ENCODE measurements around the gene HK3. TPM values are rescaled to one million over a fixed set of nuclear protein-coding genes. Genes with fewer than 3 reads are reported as not detected.
"Not testable (repeated sequence)": the region's sequence is repeated elsewhere in the genome, so short reads cannot be mapped to it uniquely, and the experiment has no call there.

Gene HK3
- total RNA-seq, 1 experiment from 2014 or later: not detected

DNA sequence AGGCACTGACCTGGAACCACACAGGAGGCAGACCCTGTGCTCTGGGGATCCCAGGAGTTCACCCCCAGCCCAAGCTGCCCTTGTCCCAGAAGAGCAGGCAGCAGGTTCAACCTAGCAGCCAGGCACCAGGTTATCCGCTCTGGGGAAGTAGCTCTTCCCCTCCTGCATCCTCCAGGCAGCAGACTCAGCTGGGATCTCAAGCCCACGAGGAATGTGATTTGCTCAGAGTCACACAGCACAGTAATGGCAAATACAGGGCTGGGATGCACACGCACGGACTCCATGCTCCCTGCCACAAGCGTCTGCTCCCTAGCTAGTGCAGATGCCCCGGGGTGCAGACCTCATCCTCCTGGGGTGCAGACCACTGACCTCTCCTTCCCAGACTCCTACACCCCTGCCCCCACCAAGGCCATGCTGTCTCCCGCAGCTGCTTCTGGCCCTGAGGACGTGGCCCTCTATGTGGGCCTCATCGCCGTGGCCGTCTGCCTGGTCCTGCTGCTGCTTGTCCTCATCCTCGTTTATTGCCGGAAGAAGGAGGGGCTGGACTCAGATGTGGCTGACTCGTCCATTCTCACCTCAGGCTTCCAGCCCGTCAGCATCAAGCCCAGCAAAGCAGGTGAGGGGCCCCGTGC, 25.5 kb downstream of the HK3 start:
- no peak overlapping the region for H3K4me3 ChIP-seq (ENCODE audit: insufficient read depth, low read depth, low read length)
- H3K27me3 ChIP-seq (ENCODE audit: control insufficient read depth, insufficient read depth, low read length): no peaks in the 10 kb centered on the region
- DNase-seq: no peak

DNA sequence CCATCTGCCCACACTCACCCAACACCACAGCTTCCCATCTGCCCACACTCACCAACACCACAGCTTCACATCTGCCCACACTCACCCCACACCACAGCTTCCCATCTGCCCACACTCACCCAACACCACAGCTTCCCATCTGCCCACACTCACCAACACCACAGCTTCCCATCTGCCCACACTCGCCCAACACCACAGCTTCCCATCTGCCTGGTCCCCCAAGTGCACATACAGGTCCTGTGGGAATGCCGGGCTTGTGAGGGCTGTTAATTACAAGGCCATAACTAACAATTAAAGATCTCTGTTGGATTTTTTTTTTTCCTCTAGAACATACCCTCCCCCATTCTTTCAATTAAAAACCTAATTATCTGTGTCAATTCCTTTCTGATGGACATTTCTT, 26.1 kb downstream of the HK3 start:
- H3K4me3 ChIP-seq (ENCODE audit: insufficient read depth, low read depth, low read length); DNase-seq; H3K27me3 ChIP-seq (ENCODE audit: control insufficient read depth, insufficient read depth, low read length); H3K36me3 ChIP-seq (replicated peaks; ENCODE audit: control insufficient read depth, insufficient read depth, low read length): not testable (repeated sequence)

More for the DNA sequence above, 25.5 kb downstream of the HK3 start:
- H3K36me3 ChIP-seq (replicated peaks; ENCODE audit: control insufficient read depth, insufficient read depth, low read length): no peaks in the 10 kb centered on the region

DNA sequence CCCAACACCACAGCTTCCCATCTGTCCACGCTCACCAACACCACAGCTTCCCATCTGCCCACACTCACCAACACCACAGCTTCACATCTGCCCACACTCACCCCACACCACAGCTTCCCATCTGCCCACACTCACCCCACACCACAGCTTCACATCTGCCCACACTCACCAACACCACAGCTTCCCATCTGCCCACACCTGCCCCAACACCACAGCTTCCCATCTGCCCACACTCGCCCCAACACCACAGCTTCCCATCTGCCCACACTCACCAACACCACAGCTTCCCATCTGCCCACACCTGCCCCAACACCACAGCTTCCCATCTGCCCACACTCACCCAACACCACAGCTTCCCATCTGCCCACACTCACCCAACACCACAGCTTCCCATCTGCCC, 26.6 kb downstream of the HK3 start:
- not testable (repeated sequence) for DNase-seq; H3K27me3 ChIP-seq (ENCODE audit: control insufficient read depth, insufficient read depth, low read length); H3K4me3 ChIP-seq (ENCODE audit: insufficient read depth, low read depth, low read length); H3K36me3 ChIP-seq (replicated peaks; ENCODE audit: control insufficient read depth, insufficient read depth, low read length)

DNA sequence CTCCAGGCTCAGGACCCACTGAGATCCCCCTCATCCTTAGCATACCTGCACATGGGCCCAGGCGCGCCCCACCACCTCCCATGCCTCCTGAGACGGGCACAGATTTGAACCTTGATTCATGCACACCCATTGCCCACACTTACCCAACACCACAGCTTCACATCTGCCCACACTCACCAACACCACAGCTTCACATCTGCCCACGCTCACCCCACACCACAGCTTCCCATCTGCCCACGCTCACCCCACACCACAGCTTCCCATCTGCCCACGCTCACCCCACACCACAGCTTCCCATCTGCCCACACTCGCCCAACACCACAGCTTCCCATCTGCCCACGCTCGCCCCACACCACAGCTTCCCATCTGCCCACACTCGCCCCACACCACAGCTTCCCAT, 28.5 kb downstream of the HK3 start:
- not testable (repeated sequence) for H3K27me3 ChIP-seq (ENCODE audit: control insufficient read depth, insufficient read depth, low read length); H3K36me3 ChIP-seq (replicated peaks; ENCODE audit: control insufficient read depth, insufficient read depth, low read length); DNase-seq; H3K4me3 ChIP-seq (ENCODE audit: insufficient read depth, low read depth, low read length)

DNA sequence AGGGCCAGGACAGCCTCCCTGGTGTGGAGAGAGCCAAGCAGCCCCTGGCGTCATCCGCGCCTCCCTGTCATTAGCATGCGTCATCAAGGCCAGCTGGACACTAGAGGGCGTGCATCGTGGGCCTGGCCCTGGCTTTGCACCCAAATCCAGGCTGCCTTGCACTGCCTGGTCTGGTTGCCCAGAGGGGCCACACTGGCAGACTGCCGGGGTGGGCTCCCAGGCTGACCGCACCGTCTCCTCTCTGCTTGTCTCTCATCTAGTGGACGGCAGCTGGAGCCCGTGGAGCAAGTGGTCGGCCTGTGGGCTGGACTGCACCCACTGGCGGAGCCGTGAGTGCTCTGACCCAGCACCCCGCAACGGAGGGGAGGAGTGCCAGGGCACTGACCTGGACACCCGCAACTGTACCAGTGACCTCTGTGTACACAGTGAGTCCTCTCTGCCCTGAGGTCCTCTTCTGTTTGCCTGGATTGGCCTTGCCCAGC, 29.0 kb downstream of the HK3 start:
- DNase-seq: peak; percentile 95
- H3K4me3 ChIP-seq (ENCODE audit: insufficient read depth, low read depth, low read length): no peak overlapping the region
- H3K27me3 ChIP-seq (ENCODE audit: control insufficient read depth, insufficient read depth, low read length): no peaks in the 10 kb centered on the region
- H3K36me3 ChIP-seq (replicated peaks; ENCODE audit: control insufficient read depth, insufficient read depth, low read length): no peaks in the 10 kb centered on the region

DNA sequence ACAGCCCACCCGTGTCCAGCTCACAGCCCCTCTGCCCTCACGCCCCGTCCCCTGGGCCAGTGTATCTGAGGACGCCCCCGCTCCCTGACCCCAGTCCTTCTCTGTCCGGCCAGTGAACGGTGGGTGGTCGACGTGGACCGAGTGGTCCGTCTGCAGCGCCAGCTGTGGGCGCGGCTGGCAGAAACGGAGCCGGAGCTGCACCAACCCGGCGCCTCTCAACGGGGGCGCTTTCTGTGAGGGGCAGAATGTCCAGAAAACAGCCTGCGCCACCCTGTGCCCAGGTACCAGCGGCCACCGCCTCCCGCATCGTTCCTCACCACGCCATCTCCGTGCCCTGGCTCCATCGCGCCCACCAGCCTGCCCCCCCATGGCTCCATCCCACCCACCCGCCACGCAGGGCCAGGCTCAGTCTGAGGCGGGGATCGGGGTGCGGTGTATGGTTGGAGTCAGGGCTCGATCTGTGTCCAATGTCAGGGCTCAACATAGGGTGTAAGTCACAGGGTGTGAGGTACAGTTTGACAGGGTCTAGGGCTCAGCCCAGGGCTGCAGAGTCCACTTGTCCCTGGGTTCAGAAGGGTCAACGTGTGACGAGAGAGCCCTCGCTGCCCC, 29.5 kb downstream of the HK3 start:
- Histone ChIP-seq H3K36me3 (replicated peaks; ENCODE audit: control insufficient read depth, insufficient read depth, low read length) (no peaks in the 10 kb centered on the region), H3K27me3 (ENCODE audit: control insufficient read depth, insufficient read depth, low read length) (no peaks in the 10 kb centered on the region), H3K4me3 (ENCODE audit: insufficient read depth, low read depth, low read length) (no peak overlapping the region)
- DNase-seq: no peak

DNA sequence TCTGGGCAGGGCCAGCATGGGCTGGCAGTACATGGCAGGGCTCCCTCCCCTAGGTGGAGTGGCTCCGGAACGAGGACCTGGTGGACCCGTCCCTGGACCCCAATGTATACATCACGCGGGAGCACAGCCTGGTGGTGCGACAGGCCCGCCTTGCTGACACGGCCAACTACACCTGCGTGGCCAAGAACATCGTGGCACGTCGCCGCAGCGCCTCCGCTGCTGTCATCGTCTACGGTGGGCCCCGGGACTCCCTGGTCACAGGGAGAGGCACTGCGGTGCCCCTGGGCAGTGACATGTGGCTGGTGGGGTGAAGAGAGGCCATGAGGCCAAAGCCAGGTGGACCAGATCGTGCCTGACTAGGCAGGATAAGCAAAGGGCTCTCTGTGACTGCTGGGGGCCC, 30.4 kb downstream of the HK3 start:
- H3K27me3 ChIP-seq (ENCODE audit: control insufficient read depth, insufficient read depth, low read length): no peaks in the 10 kb centered on the region
- no peaks in the 10 kb centered on the region for H3K36me3 ChIP-seq (replicated peaks; ENCODE audit: control insufficient read depth, insufficient read depth, low read length)
- H3K4me3 ChIP-seq (ENCODE audit: insufficient read depth, low read depth, low read length): no peak overlapping the region
- no peak for DNase-seq

DNA sequence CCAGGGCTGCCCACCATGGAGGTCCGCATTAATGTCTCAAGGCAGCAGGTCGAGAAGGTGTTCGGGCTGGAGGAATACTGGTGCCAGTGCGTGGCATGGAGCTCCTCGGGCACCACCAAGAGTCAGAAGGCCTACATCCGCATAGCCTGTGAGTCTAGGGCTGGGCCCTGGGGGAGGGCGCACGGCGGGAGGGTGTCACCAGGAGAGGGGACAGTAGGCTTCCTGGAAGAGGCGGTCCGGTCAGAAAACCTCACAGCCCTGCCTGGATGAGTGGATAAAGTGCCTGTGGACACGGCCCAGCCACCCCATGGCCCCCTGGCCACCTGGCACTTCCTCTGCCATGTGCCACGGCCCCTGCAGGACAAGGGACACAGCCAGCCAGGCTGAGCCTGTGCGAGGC, 31.0 kb downstream of the HK3 start:
- no peak for DNase-seq

DNA sequence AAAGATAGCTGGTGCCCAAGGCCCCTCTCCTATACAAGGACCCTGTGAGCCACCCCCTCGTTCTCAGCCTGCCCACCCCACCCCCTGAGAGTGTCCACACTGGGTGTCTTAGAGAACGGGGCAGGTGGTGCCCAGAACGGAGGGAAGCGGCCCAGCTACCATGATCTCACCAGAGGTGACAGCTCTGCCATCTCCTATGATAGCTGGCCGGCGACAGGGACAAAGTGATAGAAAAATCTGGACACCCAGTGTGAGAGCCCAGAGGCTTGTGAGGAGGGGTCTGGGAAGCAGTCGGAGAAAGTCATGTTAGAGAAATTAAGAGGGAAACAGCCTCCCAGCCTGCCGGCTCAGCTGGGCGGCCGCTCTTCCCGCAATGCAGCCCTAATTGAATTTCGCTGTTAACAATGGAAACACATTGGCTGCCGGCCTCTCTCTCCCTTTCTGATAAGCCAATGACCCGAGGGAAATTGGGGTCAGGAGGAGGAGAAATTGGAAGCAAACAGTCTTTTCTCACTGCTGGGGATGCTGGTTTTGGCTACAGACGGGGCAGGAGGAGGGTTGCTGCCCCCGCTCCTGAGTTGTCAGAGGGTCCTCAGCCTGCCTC, 32.3 kb downstream of the HK3 start:
- Histone ChIP-seq H3K4me3 (ENCODE audit: insufficient read depth, low read depth, low read length) (no peak overlapping the region), H3K36me3 (replicated peaks; ENCODE audit: control insufficient read depth, insufficient read depth, low read length) (no peaks in the 10 kb centered on the region), H3K27me3 (ENCODE audit: control insufficient read depth, insufficient read depth, low read length) (no peaks in the 10 kb centered on the region)
- DNase-seq: peak; percentile 86

More for the DNA sequence above, 31.0 kb downstream of the HK3 start:
- Histone ChIP-seq H3K27me3 (ENCODE audit: control insufficient read depth, insufficient read depth, low read length) (no peaks in the 10 kb centered on the region), H3K4me3 (ENCODE audit: insufficient read depth, low read depth, low read length) (no peak overlapping the region), H3K36me3 (replicated peaks; ENCODE audit: control insufficient read depth, insufficient read depth, low read length) (no peaks in the 10 kb centered on the region)

DNA sequence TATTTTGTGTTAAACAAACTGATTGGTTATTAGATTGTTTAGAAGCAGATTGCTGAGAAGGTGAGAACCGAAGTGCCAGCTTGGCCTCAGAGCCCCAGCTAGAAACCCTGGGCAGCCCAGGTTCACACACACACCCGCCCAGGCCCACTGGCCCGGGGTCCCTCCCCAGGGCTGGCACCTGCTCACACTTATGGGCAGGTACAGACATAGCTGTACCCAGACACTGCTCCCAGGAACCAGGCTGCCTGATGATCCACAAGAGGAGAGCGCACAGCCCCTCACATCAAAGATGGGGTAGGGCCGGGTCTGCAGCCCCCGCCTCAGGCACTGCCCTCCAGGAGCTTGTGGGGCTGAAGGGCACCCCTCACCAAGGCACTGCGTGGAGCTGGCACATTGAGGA, 33.2 kb downstream of the HK3 start:
- no peaks in the 10 kb centered on the region for H3K36me3 ChIP-seq (replicated peaks; ENCODE audit: control insufficient read depth, insufficient read depth, low read length)
- no peaks in the 10 kb centered on the region for H3K27me3 ChIP-seq (ENCODE audit: control insufficient read depth, insufficient read depth, low read length)
- H3K4me3 ChIP-seq (ENCODE audit: insufficient read depth, low read depth, low read length): no peak overlapping the region
- no peak for DNase-seq

DNA sequence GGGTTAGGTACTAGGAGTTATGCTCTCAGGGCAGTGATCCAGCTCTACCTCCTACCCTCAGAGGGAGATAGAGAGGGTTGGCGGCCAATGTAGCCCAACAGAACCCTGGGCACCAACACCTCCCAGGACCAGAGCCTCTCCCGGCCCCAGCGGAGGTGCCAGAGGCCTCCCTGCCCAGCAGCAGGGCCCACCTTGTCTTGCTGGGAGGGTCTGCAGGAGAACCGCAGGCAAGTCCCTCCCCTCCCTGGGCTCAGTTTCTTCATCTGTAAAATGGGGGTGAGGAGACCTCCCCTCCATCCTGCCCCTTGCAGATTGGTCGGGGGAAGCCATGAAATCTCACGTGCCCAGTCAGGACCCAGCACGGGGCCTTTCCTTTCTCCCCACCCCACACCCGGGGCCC, 34.4 kb downstream of the HK3 start:
- Histone ChIP-seq H3K27me3 (ENCODE audit: control insufficient read depth, insufficient read depth, low read length) (no peaks in the 10 kb centered on the region), H3K4me3 (ENCODE audit: insufficient read depth, low read depth, low read length) (no peak overlapping the region), H3K36me3 (replicated peaks; ENCODE audit: control insufficient read depth, insufficient read depth, low read length) (no peaks in the 10 kb centered on the region)
- no peak for DNase-seq

DNA sequence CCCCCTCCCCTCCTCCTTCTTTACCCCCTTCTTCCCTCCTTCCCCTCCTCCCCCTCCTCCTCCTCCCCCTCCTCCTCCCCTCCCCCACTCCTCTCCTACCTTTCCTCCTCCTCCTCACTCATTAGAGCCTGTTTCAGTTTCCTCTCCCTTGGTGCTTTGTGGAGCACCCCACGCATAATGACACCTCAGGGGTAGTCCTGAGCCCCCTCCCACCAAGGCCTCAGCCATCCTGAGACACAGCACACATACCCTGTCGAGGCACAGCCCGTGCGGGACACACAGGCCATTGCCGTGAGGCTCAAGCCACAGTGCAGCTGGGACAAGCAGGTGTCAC, 35.4 kb downstream of the HK3 start:
- no peak overlapping the region for H3K4me3 ChIP-seq (ENCODE audit: insufficient read depth, low read depth, low read length)
- DNase-seq: peak; percentile 69
- H3K27me3 ChIP-seq (ENCODE audit: control insufficient read depth, insufficient read depth, low read length): no peaks in the 10 kb centered on the region

DNA sequence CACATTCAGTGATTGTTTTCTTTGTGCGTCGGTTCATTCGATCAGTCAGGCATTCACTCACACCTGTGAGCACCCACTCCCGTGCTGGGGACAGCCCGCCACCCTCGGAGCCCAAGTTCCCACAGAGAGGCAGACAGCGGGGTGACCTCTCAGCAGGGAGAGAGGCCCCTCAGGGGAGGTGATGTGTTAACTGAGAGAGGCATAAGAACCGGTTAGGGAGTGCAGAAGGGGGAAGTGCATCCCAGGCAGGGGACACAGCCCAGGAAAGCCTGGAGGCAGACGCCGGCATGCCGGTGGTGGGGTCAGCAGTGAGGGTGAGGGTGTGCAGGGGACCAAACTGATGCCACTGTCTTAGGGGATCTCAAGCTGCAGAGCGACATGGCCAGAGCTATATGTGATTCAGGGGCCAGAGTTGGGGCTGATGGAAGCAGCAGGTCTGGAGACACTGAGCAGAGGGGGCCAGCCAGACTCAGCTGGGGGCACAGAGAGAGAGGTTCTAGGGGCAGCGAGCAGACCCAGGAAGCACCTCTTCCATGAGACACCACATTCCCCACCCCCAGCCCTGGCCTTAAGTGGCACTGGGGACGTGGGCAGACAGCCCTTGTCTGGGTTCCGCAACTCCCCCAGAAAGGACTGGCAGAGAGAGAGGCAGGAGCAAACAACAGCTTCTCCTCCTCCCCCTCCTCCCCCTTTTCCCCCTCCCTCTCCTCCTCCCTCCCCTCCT, 35.9 kb downstream of the HK3 start:
- H3K27me3 ChIP-seq (ENCODE audit: control insufficient read depth, insufficient read depth, low read length): no peaks in the 10 kb centered on the region
- peak; percentile 73 for DNase-seq
- no peaks in the 10 kb centered on the region for H3K36me3 ChIP-seq (replicated peaks; ENCODE audit: control insufficient read depth, insufficient read depth, low read length)
- no peak overlapping the region for H3K4me3 ChIP-seq (ENCODE audit: insufficient read depth, low read depth, low read length)

More for the DNA sequence above, 35.4 kb downstream of the HK3 start:
- no peaks in the 10 kb centered on the region for H3K36me3 ChIP-seq (replicated peaks; ENCODE audit: control insufficient read depth, insufficient read depth, low read length)

DNA sequence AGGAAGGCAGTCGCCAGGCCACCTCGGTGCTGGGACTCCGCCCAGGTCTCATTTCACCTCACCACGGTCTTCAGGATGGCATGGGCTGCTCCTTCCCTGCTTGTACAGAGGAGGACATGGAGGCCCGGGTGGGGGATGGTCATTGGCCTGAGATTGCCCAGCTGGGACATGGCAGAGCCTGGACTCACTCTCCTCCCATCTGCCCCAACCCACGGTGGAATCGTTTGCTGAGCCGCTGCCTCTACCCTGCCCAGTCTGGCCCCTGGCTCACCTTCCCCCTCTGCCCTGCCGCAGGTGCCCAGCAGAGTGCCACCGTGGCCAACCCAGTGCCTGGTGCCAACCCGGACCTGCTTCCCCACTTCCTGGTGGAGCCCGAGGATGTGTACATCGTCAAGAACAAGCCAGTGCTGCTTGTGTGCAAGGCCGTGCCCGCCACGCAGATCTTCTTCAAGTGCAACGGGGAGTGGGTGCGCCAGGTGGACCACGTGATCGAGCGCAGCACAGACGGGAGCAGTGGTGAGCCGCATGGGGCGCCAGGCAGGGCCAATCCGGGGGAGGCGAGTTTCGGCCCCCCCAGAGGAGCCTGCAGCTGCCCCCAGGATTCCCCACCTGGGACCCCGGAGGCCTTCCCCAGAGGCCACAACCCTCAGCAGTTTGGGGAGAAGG, 36.7 kb downstream of the HK3 start:
- peak; percentile 68 for DNase-seq
- Histone ChIP-seq H3K4me3 (ENCODE audit: insufficient read depth, low read depth, low read length) (no peak overlapping the region), H3K27me3 (ENCODE audit: control insufficient read depth, insufficient read depth, low read length) (no peaks in the 10 kb centered on the region), H3K36me3 (replicated peaks; ENCODE audit: control insufficient read depth, insufficient read depth, low read length) (no peaks in the 10 kb centered on the region)
